ENCODE data around the gene BAG3.

DNA sequence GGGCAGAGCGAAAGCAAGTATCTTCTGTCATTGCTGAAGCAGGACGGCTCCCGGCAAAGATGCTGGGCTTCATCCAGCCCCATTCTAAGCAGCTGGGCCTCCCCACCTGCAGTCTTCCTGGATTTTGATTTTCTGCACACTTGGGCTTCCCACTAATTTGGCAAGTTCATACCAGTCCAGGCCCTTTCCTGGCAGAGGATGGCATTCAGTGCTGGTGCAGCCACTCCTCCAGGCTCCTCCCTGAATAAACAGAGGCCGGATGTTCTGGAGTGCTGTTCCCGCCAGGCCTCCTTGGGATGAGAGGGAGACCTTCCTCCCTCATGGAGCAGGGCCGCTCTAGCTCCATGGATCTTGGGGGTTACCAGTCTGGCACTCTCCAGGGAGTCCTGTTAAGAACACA is 3.4 kb downstream of the BAG3 start:
- TF ChIP-seq, protein P1, sequence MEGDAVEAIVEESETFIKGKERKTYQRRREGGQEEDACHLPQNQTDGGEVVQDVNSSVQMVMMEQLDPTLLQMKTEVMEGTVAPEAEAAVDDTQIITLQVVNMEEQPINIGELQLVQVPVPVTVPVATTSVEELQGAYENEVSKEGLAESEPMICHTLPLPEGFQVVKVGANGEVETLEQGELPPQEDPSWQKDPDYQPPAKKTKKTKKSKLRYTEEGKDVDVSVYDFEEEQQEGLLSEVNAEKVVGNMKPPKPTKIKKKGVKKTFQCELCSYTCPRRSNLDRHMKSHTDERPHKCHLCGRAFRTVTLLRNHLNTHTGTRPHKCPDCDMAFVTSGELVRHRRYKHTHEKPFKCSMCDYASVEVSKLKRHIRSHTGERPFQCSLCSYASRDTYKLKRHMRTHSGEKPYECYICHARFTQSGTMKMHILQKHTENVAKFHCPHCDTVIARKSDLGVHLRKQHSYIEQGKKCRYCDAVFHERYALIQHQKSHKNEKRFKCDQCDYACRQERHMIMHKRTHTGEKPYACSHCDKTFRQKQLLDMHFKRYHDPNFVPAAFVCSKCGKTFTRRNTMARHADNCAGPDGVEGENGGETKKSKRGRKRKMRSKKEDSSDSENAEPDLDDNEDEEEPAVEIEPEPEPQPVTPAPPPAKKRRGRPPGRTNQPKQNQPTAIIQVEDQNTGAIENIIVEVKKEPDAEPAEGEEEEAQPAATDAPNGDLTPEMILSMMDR (IDR thresholded peaks at IDR 0.05), result no peak
- TF ChIP-seq TCF7L2 (IDR thresholded peaks at IDR 0.05; ENCODE audit: low read depth, low read length), result no peak
- TF ChIP-seq, protein P2, sequence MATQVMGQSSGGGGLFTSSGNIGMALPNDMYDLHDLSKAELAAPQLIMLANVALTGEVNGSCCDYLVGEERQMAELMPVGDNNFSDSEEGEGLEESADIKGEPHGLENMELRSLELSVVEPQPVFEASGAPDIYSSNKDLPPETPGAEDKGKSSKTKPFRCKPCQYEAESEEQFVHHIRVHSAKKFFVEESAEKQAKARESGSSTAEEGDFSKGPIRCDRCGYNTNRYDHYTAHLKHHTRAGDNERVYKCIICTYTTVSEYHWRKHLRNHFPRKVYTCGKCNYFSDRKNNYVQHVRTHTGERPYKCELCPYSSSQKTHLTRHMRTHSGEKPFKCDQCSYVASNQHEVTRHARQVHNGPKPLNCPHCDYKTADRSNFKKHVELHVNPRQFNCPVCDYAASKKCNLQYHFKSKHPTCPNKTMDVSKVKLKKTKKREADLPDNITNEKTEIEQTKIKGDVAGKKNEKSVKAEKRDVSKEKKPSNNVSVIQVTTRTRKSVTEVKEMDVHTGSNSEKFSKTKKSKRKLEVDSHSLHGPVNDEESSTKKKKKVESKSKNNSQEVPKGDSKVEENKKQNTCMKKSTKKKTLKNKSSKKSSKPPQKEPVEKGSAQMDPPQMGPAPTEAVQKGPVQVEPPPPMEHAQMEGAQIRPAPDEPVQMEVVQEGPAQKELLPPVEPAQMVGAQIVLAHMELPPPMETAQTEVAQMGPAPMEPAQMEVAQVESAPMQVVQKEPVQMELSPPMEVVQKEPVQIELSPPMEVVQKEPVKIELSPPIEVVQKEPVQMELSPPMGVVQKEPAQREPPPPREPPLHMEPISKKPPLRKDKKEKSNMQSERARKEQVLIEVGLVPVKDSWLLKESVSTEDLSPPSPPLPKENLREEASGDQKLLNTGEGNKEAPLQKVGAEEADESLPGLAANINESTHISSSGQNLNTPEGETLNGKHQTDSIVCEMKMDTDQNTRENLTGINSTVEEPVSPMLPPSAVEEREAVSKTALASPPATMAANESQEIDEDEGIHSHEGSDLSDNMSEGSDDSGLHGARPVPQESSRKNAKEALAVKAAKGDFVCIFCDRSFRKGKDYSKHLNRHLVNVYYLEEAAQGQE (IDR thresholded peaks at IDR 0.05; ENCODE audit: insufficient read depth in 1 of 2, low read depth in 2 of 2, low read length in 1 of 2), result no peak

Data from Panc1 (cell line).